ENCODE measurements around the gene CA11. TPM values are rescaled to one million over a fixed set of nuclear protein-coding genes. Genes with fewer than 3 reads are reported as not detected.
A peak's percentile ranks its signal among the peaks of the same experiment; 100 is the strongest.

CA11 gene
- total RNA-seq, 4 donors from 2014 or later, result 4.6 to 13.4 (median 6.3) TPM

DNA sequence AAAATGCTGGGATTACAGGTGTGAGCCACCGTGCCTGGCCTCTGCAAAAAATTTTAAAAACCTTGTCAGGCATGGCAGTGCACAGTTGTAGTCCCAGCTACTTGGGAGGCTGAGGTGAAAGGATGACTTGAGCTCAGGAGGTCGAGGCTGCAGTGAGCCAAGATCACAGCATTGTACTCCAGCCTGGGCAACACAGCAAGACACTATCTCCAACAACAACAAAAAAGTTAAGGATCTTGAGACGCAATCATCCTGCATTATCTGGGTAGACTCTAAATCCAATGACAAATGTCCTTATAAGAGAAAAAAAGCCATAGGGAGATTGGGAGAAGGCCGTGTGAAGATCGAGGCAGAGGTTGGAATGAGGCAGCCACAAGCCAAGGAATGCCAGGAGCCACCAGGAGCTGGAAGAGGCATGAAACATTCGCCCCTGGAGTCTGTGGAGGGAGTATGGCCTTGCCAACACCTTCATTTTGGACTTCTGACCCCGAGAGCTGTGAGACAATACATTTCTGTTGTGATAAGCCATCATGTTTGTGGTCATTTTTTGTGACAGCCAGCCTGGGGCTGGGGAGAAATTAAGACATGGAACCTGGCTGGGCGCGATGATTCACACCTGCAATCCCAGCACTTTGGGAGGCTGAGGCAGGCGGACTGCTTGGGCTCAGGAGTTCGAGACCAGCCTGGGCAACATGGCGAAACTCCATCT is 5.1 kb upstream of the CA11 start:
- DNase-seq, result no peak
- Histone ChIP-seq H3K4me1 (peaks cover 5 to 12% of the 10 kb centered on the region in 2 donors), H3K27me3 (no peaks in the 10 kb centered on the region), H3K27ac (no peak overlapping the region), H3K9me3 (no peaks in the 10 kb centered on the region), H3K36me3 (no peaks in the 10 kb centered on the region), H3K4me3 (replicated peaks in 1 of 3) (no peak overlapping the region)
- WGBS, 2 donors, result 94 to 95% methylated on average over 12 of the region's 12 CpGs
- intact Hi-C loops (cut with DNase I), result no loop called here
- TF ChIP-seq, protein P1, sequence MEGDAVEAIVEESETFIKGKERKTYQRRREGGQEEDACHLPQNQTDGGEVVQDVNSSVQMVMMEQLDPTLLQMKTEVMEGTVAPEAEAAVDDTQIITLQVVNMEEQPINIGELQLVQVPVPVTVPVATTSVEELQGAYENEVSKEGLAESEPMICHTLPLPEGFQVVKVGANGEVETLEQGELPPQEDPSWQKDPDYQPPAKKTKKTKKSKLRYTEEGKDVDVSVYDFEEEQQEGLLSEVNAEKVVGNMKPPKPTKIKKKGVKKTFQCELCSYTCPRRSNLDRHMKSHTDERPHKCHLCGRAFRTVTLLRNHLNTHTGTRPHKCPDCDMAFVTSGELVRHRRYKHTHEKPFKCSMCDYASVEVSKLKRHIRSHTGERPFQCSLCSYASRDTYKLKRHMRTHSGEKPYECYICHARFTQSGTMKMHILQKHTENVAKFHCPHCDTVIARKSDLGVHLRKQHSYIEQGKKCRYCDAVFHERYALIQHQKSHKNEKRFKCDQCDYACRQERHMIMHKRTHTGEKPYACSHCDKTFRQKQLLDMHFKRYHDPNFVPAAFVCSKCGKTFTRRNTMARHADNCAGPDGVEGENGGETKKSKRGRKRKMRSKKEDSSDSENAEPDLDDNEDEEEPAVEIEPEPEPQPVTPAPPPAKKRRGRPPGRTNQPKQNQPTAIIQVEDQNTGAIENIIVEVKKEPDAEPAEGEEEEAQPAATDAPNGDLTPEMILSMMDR (IDR thresholded peaks at IDR 0.05), result no peak
- no peak for TF ChIP-seq POLR2A (IDR thresholded peaks at IDR 0.05)

DNA sequence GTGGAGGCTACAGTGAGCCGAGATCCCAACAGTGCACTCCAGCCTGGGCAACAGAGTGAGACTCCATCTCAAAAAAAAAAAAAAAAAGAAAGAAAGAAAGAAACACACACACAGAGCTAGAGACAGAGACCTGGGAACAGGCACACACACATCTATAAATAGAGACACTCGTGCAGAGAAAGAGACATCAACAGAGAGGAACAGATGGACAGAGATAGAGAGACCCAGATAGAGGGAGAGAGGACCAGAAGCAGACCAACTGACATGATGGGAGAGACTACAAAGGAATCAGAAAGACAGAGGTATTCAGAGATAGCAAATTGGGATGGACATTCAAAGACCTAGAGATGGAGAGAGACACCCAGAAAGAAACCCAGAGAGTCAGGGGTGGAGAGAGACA is 2.1 kb upstream of the CA11 start:
- 79 to 87% methylated on average over 2 of the region's 2 CpGs for WGBS, 2 donors
- H3K27me3 ChIP-seq, result no peaks in the 10 kb centered on the region
- H3K4me3 ChIP-seq (replicated peaks in 1 of 3), result no peak overlapping the region
- TF ChIP-seq, protein P1 (IDR thresholded peaks at IDR 0.05), result no peak
- TF ChIP-seq POLR2A (IDR thresholded peaks at IDR 0.05), result no peak
- intact Hi-C loops (cut with DNase I), result loop anchor here (10.0 kb wide), 1 partner anchor 187 kb away; the partner anchor contains the start of gene HSD17B14
- no peaks in the 10 kb centered on the region for H3K36me3 ChIP-seq
- no peak for DNase-seq
- peaks cover 13 to 23% of the 10 kb centered on the region in 2 donors for H3K4me1 ChIP-seq
- no peaks in the 10 kb centered on the region for H3K9me3 ChIP-seq
- H3K27ac ChIP-seq, result no peak overlapping the region

DNA sequence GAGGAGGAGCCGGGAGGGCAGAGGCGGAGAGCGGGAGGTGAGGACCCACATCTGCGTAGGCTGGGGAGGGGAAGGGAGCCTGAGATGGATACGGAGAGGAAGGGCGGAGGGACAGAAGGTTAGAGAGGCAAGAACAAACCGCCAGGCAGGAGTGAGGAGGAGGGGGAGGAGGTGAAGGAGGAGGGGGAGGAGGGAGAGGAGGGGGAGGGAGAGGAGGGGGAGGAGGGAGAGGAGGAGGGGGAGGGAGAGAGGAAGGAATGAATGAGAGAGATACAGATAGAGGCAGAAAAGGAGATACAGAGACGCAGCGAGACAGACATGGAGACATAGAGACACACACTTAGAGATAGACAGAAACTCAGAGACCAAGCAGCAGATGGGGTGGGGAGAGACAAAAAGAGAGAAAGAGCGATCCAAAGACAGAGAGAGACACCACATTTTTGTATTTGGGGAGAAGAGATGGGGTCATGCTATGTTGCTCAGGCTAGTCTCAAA is 782 bp upstream of the CA11 start:
- H3K4me3 ChIP-seq (replicated peaks in 1 of 3), result peak overlapping the region in 1 of 3 donors; percentile 51
- TF ChIP-seq POLR2A (IDR thresholded peaks at IDR 0.05), result no peak
- TF ChIP-seq, protein P1 (IDR thresholded peaks at IDR 0.05), result no peak
- H3K27me3 ChIP-seq, result no peaks in the 10 kb centered on the region
- H3K27ac ChIP-seq, result peak overlapping the region in 2 of 3 donors; percentile 89 to 94
- intact Hi-C loops (cut with DNase I), result loop anchor here (10.0 kb wide), 1 partner anchor 188 kb away; the partner anchor contains the start of gene HSD17B14
- peaks cover 13 to 23% of the 10 kb centered on the region in 2 donors for H3K4me1 ChIP-seq
- H3K9me3 ChIP-seq, result no peaks in the 10 kb centered on the region
- DNase-seq, result no peak
- no peaks in the 10 kb centered on the region for H3K36me3 ChIP-seq
- 15% methylated on average over 10 of the region's 10 CpGs for WGBS, 2 donors

DNA sequence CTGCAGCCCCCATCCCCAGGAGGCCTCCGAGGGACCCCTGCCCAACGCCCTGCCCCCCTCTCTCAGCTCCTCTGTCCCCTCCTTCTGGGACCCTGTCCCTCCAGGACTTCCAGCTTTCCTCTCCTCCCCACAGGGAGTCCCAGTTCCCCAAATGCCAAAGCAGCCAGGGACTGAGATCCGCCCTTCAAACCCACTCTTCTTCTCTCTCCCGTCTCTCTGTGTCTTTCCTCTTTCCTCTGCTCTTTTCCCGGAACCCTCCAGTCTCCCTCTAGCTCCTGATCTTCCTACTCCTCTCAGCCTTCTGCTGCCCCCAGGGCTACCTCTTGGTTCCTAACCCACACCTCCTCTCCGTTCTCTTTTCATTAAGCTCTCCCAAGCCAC is 377 bp downstream of the CA11 start:
- intact Hi-C loops (cut with DNase I), result loop anchor here (10.0 kb wide), 1 partner anchor 189 kb away; the partner anchor contains the start of gene HSD17B14
- H3K27me3 ChIP-seq, result no peaks in the 10 kb centered on the region

More for the DNA sequence above, 377 bp downstream of the CA11 start:
- 0 to 3% methylated on average over 6 of the region's 6 CpGs for WGBS, 2 donors
- DNase-seq, result no peak
- peaks cover 13 to 23% of the 10 kb centered on the region in 2 donors for H3K4me1 ChIP-seq
- TF ChIP-seq, protein P1 (IDR thresholded peaks at IDR 0.05), result no peak
- TF ChIP-seq POLR2A (IDR thresholded peaks at IDR 0.05), result peak in 1 of 2 donors; percentile 2
- H3K27ac ChIP-seq, result peak overlapping the region; percentile 88 to 94 (median 89)
- peak overlapping the region; percentile 20 to 51 (median 41) for H3K4me3 ChIP-seq (replicated peaks in 1 of 3)
- no peaks in the 10 kb centered on the region for H3K36me3 ChIP-seq
- H3K9me3 ChIP-seq, result no peaks in the 10 kb centered on the region
